TTC549 (cell line): ENCODE data around the gene ACTR5.

ENCODE experiments used
- FAIRE-seq: peaks from 2 replicates; lab custom pipeline; 2012; peaks lifted over from hg19 to GRCh38; lab: Jason Lieb, UNC

The ACTR5 gene

DNA sequence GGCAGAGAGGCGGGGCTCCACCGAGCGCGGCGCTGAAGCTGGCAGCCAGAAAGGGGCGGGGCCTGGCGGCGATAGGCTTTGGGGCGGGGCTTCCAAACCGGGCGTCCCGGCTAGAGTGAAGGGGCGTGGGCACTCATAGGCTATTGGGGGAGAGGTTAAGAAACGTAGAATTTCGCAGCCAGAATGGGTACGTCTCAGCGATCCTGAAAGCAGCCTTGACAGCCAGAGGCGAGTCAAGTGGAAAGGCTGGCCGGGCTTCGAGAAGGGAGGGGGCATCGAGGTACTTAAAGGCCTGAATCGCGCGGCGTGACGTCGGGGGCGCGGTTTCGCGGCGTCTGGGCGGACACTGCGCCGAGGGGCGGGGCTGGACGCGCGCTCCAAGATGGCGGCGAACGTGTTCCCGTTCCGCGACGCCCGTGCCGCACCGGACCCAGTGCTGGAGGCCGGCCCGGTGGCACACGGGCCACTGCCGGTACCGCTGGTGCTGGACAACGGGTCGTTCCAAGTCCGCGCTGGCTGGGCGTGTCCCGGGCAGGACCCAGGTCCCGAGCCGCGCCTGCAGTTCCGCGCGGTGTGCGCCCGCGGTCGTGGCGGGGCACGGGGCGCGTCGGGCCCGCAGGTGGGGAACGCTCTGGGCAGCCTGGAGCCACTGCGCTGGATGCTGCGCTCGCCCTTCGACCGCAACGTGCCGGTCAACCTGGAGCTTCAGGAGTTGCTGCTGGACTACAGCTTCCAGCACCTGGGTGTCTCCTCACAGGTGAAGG is at the start of gene ACTR5:
Gene ACTR5 (plus strand): TSS at position 364 of the 764 bp plus-strand sequence. CDS start 19 bp downstream, at position 383.
- FAIRE-seq = no peak

DNA sequence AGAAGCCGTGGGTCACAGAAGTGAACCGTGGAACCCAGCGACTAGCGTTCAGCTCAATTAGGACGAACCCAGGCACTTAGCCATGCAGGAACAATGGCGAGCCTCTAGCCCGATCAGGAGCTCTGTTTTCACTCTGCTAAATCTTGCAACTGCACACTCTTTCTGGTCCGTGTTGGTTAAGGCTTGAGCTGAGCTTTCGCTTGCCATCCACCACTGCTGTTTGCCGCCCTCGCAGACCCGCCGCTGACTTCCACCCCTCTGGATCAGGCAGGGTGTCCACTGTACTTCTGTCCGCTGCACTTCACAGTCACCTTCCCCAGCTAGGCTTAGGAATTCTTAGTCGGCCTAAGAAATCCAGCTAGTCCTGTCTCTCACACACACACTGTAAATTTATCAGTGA is 49.7 kb upstream of the ACTR5 start:
- no peak for FAIRE-seq

DNA sequence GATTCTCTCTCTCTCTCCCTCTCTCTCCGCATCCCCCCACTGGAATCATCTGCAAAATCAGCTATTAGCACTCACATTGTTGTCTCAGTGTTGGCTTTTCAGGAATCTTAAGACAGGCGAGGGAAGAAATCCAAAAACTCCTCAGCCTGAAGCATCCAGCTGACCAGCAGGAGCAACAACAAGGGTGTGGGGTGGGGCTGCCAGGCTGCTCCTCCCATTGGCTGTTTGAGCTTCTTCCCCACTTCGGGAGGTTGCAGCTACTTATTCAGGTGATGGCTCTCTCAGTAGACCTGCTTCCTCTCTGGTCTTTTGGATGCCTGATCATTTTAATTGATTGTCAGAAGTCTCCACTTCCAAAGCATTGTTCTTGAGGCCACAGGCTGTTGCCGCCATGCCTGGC is 48.1 kb upstream of the ACTR5 start:
- no peak for FAIRE-seq

DNA sequence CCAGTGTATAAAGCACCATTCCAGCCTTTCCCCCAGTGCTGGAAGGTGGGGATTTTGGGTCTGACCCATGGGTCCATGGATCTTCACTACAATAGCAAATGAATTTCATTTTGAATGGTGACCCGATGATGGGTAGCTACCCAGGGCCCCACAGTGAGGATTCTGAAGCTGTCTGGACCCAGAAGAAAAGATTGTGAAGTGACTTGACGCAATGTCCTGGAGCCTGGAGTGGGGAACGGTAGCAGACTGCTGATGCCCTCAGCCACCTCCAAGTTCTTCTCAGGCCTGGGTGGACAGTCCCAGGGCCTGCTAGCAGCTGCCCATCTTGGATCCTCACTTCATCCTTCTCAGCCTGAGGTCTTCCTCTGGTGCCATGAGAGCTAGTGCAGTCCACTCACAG is 47.3 kb upstream of the ACTR5 start:
- FAIRE-seq = no peak

DNA sequence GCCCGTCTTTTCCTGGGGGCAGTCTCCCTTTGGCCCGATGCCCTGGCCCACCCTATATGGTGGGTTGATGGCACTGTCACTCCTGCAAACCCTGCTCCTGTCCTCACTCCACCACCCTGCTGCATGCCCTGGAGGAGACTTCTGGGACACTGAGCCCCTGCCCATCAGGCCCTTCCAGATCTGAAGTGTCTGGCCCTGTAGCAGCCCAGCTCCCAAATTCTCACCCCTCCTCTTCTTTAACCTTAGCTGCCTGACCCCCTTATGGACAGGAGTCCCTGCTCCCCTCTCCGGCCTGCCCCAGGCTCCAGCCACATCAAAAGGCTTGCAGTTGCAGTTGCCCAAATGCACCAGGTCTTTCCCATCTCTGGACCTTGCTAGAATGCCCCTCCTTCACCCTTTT is 44.7 kb upstream of the ACTR5 start:
- FAIRE-seq = no peak

DNA sequence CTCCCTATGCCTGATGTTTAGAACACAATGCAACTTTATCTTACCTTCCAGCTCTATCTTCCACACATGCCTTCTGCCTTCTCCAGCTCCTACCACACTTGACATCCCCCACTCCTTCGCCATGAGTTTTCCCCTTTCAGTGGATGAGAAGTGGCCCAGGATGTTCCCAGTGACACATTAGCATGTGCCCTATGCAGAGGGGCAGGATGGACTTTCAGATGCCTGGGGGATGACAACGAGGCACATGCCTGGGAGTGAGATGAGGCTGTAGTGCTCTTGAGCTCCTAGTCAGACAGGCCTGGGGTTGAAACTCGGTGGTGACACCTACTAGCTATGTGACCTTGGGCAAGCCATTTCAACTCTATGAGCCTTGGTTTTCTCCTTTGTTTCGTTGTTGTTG is 44.1 kb upstream of the ACTR5 start:
- no peak for FAIRE-seq

DNA sequence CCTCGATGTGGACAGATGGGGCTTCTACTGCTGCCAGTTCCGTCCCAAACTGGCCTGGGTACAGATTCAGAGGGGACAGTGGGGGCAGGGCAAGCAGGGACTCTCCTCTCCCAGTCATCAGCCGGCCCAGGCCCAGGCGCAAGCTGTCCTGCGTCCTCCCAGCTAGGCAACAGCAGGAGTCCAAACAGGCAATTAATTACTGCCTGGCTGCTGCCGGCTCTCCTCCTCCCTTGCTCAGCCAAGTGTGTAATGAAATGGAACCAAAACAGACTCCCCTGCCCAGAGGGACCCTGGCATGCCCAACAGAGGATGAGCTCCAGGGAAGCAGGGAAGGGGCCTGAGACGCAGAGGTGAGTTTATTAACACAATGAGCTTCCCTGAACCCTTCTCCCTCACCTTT is 41.8 kb upstream of the ACTR5 start:
- FAIRE-seq = no peak

DNA sequence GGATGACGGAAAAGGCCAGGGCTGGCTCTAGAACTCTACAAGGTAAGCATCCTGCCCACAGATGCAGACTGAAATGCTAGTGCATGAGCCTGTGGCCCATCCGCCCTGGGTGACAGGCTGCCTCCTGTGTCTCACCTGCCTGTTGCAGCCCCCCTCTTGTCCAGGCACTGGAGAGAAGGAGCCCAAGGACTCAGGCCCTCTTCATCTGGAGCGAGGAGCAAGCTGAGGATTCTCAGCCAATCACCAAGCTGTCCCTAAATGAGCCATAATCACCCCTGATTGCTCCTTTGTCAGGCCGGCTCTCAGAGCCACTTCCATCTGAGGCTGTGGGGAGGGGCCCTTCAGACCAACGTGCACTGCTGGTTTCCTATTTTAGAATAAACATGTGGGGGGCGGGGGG is 34.0 kb upstream of the ACTR5 start:
- FAIRE-seq = no peak

DNA sequence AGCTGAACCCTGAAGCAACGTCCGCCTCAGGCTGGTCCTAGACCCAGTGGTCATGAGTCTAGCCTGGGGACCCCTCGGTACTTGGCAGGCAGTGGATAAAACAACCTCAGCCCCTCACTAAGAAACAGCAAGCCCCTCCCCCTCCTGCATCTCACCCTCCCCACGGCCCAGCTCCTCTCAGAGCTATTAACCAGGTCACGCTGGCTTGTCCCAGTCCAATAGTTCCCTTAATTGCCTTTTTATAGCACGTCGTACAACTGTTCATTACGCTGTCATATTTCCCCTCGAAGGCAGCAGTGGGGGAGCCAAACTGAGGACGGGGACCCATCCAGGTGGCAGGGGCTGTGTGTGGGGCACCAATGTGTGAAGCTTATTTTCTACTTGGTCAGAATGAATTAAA is 32.6 kb upstream of the ACTR5 start:
- FAIRE-seq = no peak

DNA sequence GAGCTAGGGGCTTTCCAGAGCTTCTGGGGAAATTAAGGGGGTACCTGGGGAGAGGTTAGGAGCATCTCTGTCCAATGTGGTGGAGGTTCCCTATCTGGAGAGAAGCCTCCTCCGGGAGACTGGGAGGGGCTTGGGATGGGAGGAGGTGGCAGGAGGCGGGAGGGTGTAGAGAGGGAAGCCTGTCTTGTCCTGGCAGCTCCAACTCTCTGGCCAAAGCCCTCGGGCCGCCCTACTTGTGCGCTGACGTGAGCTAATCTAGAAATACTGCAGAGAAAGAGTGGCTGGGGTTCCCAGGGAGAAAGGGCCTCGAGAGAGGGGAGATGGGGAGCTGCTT is 25.6 kb upstream of the ACTR5 start:
- no peak for FAIRE-seq

DNA sequence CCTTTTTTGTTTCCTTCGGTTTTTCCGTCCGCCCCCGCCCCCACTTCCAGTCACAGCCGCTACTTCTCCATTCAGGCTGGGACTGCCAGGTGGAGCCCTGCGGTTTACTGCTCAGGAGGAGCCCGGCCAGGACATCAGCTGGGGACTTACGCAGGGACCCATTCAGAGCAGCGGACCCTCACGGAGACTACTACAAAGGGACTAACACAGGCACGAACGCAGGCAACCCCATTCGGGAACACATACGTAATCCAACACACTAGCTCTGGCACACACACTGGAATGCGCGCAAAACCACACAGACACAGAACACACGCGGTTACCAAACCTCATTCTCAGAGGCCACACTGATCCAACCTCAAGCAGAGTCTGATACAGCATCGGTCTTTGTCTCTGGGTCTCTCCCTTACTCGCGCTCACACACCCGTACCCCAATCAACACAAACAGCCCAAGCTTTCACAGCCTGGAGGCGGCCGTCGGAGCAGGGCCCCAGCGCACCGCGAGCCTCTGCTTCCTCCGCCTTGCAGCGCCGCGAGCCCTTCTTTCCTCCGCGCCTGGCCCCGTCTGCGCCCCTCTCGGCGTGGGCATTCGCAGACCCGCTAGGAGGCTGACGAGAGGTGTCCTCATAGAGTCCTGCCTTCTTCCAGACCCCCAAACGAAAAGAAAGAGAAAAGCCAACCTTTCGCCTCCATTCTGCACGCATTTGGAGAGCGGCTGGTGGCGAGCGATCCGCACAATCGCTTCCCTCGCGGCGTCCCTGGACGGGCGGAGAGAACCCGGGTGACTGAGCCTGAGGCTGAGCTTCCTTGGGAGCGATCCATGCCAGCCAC is 25.0 kb upstream of the ACTR5 start:
- FAIRE-seq = no peak

DNA sequence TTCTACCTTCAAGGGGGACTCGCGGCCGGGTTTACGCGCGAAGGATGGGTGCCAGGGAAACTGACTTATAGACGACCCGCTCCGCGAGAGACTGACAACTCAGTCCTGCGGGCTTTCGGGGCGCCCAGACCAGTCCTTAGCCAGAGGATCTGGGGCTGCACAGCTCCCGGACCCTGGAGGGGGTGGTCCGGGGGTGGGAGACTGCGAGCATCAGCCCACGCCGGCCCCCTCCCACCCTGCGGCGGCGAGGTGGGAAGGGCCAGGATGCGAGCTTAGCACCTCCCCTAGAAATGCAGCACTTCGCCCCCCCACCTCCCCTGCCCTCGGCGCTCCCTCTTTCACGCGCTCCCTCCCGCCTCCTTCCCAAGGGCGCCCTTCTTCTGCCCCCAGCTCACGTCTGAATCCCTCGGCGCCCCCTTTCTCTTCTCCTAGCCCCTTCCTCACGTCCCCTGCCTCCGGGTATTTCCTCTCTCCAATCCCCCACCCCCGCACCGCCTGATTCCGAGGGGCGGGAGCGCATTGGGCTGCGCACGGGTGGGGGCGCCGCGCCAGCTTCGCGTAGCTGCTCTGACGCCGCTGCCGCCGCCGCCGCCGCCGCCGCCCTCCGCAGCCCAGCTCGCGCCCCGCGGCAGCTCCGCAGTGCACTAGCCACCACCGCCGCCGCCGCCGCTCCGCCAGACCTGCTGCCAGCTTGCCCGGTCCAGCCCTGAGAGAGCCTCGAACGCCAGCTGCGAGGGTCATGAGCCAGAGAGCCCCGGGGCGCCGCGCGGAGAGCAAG is 24.2 kb upstream of the ACTR5 start, which contains the start of gene SLC32A1:
Gene SLC32A1 (plus strand): TSS at position 639 of the 778 bp plus-strand sequence. CDS start 239 bp downstream, outside the sequence.
- no peak for FAIRE-seq

DNA sequence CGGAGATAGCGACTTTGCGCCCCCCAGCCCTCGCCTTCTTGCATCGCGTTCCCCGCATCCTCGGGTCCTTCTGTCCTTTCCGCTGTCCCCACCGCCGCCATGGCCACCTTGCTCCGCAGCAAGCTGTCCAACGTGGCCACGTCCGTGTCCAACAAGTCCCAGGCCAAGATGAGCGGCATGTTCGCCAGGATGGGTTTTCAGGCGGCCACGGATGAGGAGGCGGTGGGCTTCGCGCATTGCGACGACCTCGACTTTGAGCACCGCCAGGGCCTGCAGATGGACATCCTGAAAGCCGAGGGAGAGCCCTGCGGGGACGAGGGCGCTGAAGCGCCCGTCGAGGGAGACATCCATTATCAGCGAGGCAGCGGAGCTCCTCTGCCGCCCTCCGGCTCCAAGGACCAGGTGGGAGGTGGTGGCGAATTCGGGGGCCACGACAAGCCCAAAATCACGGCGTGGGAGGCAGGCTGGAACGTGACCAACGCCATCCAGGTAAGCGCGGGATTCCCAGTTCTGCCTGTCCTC is 23.6 kb upstream of the ACTR5 start:
- no peak for FAIRE-seq

DNA sequence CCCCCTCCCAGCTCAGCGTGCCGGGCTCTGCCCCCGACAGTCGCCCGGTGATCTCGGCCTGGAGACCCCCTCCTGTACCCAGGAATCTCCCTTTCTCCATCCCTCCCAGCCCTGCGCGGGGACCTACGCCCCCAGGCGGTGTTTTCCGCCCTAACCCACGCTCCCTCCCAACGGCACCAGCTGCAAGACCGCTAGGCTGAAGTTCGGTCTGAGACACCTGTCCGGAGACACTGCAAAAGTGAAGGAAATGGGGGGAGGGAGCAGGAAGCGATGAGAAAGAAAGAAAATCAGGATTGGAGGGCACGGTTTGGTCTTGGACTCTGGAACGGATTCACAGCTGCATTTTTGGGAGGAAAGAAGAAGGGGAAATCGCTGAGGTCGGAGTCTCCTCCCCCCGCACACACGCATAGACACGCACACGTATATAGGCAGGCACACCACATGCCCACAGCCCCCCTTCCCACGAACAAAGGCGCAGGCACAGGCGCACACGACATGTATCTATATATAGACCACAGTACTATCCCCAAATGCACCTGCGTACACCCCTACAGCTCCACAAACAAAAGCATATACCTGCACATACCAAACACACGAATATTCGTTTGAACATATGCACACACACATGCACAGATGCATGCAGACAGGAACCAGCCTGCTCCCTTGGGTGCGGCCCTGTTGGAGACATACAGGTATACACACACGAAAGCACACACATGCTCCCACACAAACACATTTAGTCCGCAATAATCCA is 22.9 kb upstream of the ACTR5 start:
- no peak for FAIRE-seq

DNA sequence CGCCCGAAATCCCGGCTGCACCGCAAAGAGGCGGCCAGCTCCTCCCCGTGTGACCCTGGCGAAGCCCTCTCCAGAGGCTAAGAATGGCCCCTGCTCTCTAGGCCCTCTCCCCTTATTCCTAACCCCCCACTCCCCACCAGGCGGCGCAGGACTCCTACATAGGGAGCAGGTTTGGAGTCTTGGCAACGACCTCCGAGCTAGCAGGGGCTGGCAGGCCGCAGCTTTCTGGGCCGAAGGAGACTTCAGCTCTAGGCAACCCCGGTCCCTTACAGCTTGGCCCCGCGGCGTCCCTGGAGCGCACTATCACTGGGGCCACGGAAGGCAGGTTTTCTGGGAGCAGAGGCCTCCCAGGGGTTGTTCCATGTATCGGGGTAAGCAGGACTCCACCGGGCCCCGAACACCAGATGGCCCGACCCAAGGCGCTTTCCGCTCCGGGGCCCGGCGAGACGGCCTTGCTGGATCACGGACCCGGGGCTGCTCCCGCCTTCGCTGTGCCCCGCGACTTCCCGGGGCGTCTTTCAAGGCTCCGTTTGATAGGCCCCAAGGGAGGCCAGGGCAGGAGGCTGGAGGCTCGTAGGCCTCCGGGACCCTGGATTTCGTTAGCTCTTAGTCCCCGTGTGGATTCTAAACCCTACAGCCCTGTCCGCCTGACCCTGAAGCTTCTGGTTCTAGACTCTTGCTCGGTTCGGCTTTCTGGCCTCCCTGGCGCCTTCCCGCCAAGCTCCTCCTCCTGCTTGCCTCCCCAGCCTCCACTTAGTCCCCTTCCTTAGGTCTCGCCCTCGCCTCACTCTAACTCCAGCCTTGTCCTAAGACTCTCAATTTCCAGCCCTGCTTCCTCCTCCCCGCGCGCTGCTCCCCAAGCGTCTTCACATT is 22.1 kb upstream of the ACTR5 start:
- no peak for FAIRE-seq

DNA sequence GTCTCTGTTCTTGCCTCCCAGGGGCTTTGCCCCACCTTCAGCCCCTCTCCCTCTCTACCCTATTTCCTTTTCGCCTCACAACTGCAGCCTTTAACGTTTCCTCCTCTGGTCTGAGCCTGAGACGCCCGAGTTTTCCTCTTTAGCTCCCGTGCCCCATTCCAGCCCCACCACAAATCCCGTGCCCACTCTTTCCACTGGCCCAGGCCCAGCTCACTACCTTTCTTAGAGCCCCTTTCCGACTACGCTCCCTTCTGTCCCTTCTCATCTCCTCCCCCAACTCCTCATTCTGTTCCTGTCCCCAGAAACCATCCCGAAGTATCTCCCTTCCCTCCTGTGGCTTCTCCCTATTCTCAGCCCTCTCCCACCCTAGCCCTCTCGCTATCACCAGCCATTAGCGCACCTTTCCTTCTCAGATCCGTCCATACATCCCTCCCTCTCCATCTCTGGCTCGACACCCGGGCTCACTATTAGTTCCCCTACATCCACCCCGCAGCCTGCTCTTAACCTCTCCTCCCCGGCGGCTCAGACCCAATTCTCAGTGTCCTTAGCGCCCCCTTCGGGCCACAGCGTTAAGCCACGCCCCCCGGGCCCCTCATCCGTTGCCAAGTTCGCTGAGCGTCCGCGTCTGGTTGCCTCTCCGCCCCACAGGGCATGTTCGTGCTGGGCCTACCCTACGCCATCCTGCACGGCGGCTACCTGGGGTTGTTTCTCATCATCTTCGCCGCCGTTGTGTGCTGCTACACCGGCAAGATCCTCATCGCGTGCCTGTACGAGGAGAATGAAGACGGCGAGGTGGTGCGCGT is 21.3 kb upstream of the ACTR5 start:
- no peak for FAIRE-seq

DNA sequence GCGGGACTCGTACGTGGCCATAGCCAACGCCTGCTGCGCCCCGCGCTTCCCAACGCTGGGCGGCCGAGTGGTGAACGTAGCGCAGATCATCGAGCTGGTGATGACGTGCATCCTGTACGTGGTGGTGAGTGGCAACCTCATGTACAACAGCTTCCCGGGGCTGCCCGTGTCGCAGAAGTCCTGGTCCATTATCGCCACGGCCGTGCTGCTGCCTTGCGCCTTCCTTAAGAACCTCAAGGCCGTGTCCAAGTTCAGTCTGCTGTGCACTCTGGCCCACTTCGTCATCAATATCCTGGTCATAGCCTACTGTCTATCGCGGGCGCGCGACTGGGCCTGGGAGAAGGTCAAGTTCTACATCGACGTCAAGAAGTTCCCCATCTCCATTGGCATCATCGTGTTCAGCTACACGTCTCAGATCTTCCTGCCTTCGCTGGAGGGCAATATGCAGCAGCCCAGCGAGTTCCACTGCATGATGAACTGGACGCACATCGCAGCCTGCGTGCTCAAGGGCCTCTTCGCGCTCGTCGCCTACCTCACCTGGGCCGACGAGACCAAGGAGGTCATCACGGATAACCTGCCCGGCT is 20.6 kb upstream of the ACTR5 start:
- FAIRE-seq = no peak

DNA sequence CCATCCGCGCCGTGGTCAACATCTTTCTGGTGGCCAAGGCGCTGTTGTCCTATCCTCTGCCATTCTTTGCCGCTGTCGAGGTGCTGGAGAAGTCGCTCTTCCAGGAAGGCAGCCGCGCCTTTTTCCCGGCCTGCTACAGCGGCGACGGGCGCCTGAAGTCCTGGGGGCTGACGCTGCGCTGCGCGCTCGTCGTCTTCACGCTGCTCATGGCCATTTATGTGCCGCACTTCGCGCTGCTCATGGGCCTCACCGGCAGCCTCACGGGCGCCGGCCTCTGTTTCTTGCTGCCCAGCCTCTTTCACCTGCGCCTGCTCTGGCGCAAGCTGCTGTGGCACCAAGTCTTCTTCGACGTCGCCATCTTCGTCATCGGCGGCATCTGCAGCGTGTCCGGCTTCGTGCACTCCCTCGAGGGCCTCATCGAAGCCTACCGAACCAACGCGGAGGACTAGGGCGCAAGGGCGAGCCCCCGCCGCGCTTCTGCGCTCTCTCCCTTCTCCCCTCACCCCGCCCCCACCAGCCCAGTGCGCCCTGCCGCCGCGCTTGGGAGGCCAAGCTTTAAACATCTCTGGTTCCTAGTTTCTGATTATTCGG is 20.0 kb upstream of the ACTR5 start:
- no peak for FAIRE-seq

DNA sequence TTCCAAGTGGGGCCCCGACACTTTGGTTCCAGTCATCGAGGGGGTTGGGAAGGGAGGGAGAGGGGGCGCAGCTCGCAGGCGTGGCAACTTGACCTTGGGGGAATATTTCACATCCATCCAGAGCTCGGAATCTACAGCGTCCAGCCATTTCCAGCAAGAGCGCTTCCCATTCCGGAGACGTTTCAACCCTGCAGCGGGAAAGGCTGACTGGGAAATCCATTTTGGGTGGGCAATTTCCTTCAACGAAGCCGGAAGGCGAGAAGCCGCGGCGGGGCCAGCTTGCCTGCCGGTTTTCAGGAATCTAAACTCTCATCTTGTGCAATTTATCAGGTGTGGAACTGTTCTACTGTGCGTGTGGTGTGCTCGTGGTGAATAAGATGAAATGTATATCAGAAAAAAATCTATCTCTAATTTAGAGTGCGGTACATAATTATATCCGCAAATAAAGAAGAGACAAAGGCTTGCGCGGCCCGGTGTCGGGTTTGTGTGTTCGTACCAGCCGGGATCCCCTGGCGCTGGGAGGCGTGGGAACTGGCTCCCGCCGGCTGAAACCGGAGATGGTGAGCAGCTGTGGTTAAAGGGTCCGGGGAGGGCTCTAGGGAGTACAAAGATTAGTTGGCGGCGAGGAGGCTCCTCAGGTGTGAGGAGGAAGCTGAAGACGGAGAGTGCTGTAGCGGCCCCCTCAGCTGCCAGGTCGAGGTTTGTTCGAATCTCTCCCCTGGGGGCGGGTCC is 19.2 kb upstream of the ACTR5 start:
- no peak for FAIRE-seq
